Muscle of back (tissue), 13 donors: Measurements from ENCODE around the gene NINJ1. TPM values are rescaled to one million over a fixed set of nuclear protein-coding genes. Genes with fewer than 3 reads are reported as not detected.

Experiments used
- DNase-seq, 3 donors: peaks; one replicate each; pipeline versions ENCODE4 v3.0.0 to v3.0.0-alpha.2; 2013
- long read RNA-seq, 9 donors: transcript quantifications; one replicate each; lab custom pipeline, GENCODE V29; 2026
- polyA plus RNA-seq, 10 donors: library from polyadenylated mRNA; unstranded; fragments of 120-200 nt; gene quantifications; one replicate each; pipeline ENCODE4 v1.2.1, GENCODE V29; 2013; ENCODE audit not compliant: insufficient read length in 10 of 10

NINJ1 gene, protein sequence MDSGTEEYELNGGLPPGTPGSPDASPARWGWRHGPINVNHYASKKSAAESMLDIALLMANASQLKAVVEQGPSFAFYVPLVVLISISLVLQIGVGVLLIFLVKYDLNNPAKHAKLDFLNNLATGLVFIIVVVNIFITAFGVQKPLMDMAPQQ
- 10 to 100 TPM; 21.4 to 30.8 (median 26.4) TPM for polyA plus RNA-seq
- long read RNA-seq, donor 1, transcript NINJ1-201 (4 exons, 1,281 nt), result major isoform, 19 of 22 reads
- long read RNA-seq, donor 1, partial matches to known transcripts, result 0 of 22 reads
- long read RNA-seq, donor 1, other reads (novel, unspliced or antisense), result 0 of 22 reads
- long read RNA-seq, donor 2, transcript NINJ1-201 (4 exons, 1,281 nt), result major isoform, 9 of 11 reads
- long read RNA-seq, donor 2, partial matches to known transcripts, result 0 of 11 reads
- long read RNA-seq, donor 2, other reads (novel, unspliced or antisense), result 0 of 11 reads
- long read RNA-seq, donor 3, result 0 reads
- long read RNA-seq, donor 4, transcript NINJ1-201 (4 exons, 1,281 nt), result major isoform, 5 of 7 reads
- long read RNA-seq, donor 4, partial matches to known transcripts, result 0 of 7 reads
- long read RNA-seq, donor 4, other reads (novel, unspliced or antisense), result 0 of 7 reads
- long read RNA-seq, donor 5, transcript NINJ1-201 (4 exons, 1,281 nt), result major isoform, 21 of 72 reads
- long read RNA-seq, donor 5, transcript NINJ1-204 (2 exons, 2,026 nt), result minor isoform, 7 of 72 reads
- long read RNA-seq, donor 5, partial matches to known transcripts, result 43 of 72 reads
- long read RNA-seq, donor 5, other reads (novel, unspliced or antisense), result 0 of 72 reads
- long read RNA-seq, donor 6, transcript NINJ1-201 (4 exons, 1,281 nt), result major isoform, 23 of 24 reads
- long read RNA-seq, donor 6, partial matches to known transcripts, result 0 of 24 reads
- long read RNA-seq, donor 6, other reads (novel, unspliced or antisense), result 0 of 24 reads
- long read RNA-seq, donor 7, transcript NINJ1-201 (4 exons, 1,281 nt), result major isoform, 8 of 10 reads
- long read RNA-seq, donor 7, partial matches to known transcripts, result 0 of 10 reads
- long read RNA-seq, donor 7, other reads (novel, unspliced or antisense), result 0 of 10 reads
- long read RNA-seq, donor 8, transcript NINJ1-201 (4 exons, 1,281 nt), result major isoform, 13 of 15 reads
- long read RNA-seq, donor 8, partial matches to known transcripts, result 0 of 15 reads
- long read RNA-seq, donor 8, other reads (novel, unspliced or antisense), result 0 of 15 reads
- long read RNA-seq, donor 9, partial matches to known transcripts, result 0 of 3 reads
- long read RNA-seq, donor 9, other reads (novel, unspliced or antisense), result 0 of 3 reads

GRCh38 chr9:93134015-93134739 is at the start of gene NINJ1:
NINJ1 (minus strand) TSS chr9:93134251; CDS start chr9:93134217, 34 bp downstream.
- peak; percentile 76 to 95 (median 84) for DNase-seq

GRCh38 chr9:93183131-93183662 is 49.1 kb upstream of the NINJ1 start:
- no peak for DNase-seq

- DNase-seq, result no peak
Observed at GRCh38 chr9:93182572-93182971, 48.5 kb upstream of the NINJ1 start.

GRCh38 chr9:93181672-93182435 is 47.8 kb upstream of the NINJ1 start:
- DNase-seq, result no peak

DNA sequence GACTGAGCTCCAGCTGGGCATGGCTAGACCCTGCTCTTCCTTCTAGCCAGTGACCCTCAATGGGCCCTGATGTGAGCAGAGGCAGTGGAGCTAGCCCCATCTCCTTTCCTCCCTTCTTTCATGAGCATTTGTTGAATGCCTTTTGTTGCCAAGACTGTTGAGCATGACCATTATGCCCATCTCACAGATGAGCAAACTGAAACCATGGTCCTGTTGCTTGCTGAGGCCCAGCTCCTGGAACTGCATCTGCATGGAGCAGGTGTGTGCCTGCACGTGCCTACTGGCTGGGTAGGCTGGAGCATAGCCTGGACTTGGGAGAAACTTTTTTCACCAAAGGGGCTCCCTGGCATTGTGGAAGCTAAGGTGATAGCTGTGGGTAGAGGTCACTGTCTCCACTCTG is 46.9 kb upstream of the NINJ1 start:
- no peak for DNase-seq

DNA sequence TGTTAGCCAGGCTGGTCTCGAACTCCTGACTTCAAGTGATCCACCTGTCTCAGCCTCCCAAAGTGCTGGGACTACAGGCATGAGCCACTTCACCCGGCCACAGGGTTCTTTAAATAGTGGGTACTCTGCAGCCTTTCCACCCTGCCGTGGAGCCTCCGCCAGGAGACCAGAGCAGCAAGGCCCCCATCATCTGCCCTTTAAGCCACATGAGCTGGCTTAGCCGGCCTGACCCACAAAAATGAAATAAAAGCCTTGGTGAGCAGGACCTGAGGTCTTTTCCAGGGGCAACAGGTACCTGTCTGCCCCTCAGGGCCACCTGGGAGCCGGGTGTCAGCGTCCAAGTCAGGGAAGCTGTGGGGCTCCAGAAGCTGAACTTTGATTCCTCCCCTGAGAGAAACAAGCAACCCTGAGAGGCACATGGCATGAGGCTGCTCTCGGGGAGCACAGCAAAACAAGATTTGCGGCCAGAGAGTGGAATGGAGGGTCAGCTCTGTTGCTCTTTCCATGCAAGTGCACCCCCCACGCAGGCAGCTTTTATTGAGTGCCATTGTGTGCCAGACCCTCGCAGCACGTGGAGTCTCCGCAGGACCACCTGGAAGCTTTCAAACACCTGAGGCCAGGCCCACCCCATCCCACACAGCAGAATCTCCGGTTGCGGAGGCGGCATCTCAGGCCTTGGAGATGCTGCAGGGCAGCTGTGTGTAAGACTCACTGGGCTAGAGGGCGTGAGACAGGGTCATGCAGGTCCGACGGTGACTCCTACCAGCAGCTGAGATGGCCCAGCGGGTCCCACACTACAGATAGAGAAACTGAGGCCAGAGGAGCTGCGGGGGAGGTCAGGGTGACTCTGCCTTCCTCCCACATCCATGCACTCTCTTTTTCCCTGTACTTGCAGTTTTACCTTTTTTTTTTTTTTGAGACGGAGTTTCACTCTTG is 45.1 kb upstream of the NINJ1 start:
- no peak for DNase-seq

- DNase-seq, result no peak
Observed at GRCh38 chr9:93177676-93178075, 43.6 kb upstream of the NINJ1 start.

- DNase-seq, result no peak
Observed at GRCh38 chr9:93174976-93175375, 40.9 kb upstream of the NINJ1 start.

- no peak for DNase-seq
Observed at GRCh38 chr9:93173365-93174051, 39.5 kb upstream of the NINJ1 start.

DNA sequence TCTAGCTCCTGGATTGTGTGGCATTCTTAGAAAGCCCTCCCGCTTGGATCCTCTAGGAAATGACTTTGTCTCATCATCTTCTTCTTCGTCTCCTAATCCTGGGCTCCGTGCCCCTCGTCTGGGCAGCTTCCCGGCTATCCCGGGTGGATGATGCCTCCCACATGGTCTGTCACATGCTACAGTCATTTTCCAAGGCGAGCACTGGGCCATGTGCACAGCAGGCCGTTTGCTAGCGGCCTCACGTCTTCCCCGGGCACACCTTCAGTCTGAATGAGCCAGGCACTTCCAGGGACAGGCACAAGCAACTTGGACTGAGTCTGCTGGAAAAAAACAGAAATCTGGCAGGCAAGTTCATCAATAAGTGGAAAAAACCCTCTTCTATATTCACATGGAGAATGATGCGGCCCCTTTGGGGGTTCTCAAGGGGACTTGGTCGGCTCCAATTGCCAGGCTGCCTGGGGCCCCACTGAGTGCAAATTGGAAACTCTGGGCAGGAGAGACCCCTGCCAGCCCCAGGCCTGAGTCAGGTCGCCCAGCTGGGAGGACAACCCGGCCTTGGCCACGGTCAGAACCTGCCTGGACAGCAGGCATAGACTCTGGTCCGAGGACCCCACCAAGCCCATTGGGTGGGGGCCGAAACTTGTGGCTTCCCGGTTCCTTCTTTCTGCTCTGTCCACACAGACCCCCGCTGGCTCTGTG is 38.8 kb upstream of the NINJ1 start:
- no peak for DNase-seq

GRCh38 chr9:93171261-93171990 is 37.4 kb upstream of the NINJ1 start:
- no peak for DNase-seq

- DNase-seq, result no peak
Observed at GRCh38 chr9:93170571-93170970, 36.5 kb upstream of the NINJ1 start.

DNA sequence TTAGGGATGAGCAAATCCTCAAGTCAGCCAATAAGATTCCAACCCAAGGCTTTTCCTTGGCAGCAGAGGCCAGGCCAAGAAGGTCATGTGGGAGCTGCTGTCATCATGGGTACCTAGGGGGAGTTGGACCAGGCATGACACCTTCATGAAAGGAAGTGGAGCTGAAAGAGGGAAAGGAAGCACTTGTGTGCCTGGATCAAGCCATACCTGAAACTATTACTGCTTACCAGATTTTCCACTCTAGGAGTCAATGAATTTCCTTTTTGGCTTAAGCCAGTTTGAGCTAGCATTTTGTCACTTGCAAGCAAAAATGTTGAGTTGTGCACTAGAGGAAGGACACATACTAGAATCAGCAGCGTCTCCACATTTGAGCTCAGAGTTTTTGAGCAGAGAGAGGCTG is 35.4 kb upstream of the NINJ1 start:
- DNase-seq, result no peak

DNA sequence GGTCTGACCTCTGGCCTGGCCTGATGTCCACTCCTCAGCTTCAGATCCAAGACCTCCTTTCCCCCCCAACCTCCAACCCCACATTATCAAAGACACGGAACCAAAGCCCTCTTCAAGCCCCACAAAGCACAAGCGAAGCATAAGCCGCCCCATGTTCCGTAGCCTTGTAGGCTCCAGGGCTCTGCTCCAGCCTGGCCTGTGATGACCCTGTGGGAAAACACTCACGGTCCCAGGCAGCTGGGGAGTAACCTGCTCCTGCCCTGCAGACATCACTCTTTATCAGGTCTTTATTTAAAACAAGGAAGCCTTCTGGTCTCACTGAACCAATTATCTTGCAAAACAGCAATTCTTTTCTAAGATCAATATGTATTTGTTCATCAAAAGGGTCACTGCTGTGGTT is 34.5 kb upstream of the NINJ1 start:
- no peak for DNase-seq

- DNase-seq, result no peak
Observed at GRCh38 chr9:93167838-93168237, 33.8 kb upstream of the NINJ1 start.

GRCh38 chr9:93167185-93167584 is 33.1 kb upstream of the NINJ1 start:
- no peak for DNase-seq

DNA sequence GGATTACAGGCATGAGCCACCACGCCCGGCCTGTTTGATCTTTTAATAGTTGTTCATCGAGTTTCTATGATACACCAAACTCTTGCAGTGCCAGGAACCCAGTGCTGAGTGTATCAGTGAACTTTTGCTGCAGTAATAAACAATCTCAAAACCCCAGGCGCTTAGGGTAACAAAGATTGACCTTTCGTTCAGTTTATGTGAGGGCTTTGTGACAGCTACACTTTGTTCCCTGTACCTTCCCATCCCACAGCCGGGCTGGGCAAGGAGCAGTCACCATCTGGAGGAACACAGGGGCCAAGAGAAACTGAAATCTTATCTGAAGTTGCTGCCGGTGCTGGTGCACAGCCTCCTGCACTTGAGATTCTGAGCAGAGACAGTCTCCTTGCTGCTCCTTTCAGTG is 32.6 kb upstream of the NINJ1 start:
- no peak for DNase-seq
